ENCODE results near the gene NRCAM. TPM values are rescaled to one million over a fixed set of nuclear protein-coding genes. Genes with fewer than 3 reads are reported as not detected.

NRCAM gene
- total RNA-seq, 1 experiment from 2014 or later, result 40.3 TPM

DNA sequence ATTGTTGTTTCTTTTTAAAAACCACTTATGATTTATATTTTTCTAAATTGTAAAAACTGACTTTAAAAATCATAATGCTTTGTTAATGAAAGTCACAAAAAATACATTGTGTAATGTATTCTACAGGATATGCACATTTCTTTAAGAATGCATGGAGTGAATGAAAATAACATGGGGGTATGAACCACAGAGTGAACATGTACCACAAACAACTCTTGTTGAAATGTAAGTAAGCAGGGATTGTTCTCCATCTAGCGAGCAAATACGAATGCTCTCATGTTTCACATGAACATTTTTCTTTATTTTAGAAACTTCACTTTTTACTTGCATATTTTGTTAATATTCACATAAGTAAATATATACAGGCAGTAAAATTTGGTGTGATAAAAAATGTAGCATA, 290.5 kb downstream of the NRCAM start:
- Histone ChIP-seq H3K4me3 (no peak overlapping the region), H3K4me1 (replicated peaks; ENCODE audit: insufficient read depth) (no peaks in the 10 kb centered on the region), H3K9me3 (ENCODE audit: insufficient read depth, low read depth) (no peaks in the 10 kb centered on the region), H3F3A (ENCODE audit: insufficient read depth, low read depth) (no peaks in the 10 kb centered on the region), H3K4me2 (no peak overlapping the region), H4K20me1 (ENCODE audit: insufficient read depth) (no peaks in the 10 kb centered on the region), H3K27ac (no peak overlapping the region), H3K9me2 (ENCODE audit: insufficient read depth) (no peaks in the 10 kb centered on the region), H3K27me3 (ENCODE audit: insufficient read depth, low read depth) (no peaks in the 10 kb centered on the region), H3K79me2 (ENCODE audit: low read depth) (no peaks in the 10 kb centered on the region), H2AFZ (no peak overlapping the region), H3K36me3 (ENCODE audit: low read depth) (no peaks in the 10 kb centered on the region)
- ChIA-PET POLR2A (ENCODE audit: unreplicated experiment) (no interaction called here), CTCF (no interaction called here)
- TF ChIP-seq EZH2 (IDR thresholded peaks at IDR 0.05; ENCODE audit: low read depth), result no peak
- TF ChIP-seq, protein P1, sequence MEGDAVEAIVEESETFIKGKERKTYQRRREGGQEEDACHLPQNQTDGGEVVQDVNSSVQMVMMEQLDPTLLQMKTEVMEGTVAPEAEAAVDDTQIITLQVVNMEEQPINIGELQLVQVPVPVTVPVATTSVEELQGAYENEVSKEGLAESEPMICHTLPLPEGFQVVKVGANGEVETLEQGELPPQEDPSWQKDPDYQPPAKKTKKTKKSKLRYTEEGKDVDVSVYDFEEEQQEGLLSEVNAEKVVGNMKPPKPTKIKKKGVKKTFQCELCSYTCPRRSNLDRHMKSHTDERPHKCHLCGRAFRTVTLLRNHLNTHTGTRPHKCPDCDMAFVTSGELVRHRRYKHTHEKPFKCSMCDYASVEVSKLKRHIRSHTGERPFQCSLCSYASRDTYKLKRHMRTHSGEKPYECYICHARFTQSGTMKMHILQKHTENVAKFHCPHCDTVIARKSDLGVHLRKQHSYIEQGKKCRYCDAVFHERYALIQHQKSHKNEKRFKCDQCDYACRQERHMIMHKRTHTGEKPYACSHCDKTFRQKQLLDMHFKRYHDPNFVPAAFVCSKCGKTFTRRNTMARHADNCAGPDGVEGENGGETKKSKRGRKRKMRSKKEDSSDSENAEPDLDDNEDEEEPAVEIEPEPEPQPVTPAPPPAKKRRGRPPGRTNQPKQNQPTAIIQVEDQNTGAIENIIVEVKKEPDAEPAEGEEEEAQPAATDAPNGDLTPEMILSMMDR (conservative IDR thresholded peaks at IDR 0.05), result no peak
- DNase-seq, result no peak
- intact Hi-C loops (cut with micrococcal nuclease; ENCODE audit: unreplicated experiment), result no loop called here
- no TSS peak for BruUV-seq (replicated peaks)

DNA sequence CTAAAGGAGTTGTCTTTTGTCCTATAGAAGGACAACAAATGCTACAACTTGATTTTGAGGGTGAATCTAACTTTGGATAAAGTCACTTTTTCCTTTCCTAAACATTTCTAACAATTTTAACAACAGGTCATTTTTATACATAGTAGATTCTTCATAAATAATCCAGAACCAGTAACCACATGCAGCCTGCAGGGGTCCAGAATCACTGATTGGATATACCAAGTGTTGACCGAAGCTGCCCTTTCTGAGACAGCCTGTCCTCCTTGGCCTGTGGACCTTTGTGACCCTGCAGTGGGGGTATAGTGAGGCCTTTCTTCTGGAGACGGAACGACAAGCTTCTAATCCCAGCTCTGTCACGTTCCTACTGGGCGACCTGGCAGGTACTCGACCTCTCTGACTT, 291.3 kb downstream of the NRCAM start:
- H3K4me2 ChIP-seq, result no peak overlapping the region
- no peak overlapping the region for H3K27ac ChIP-seq
- ChIA-PET POLR2A (ENCODE audit: unreplicated experiment) (no interaction called here), CTCF (no interaction called here)
- H2AFZ ChIP-seq, result no peak overlapping the region
- intact Hi-C loops (cut with micrococcal nuclease; ENCODE audit: unreplicated experiment), result no loop called here
- H4K20me1 ChIP-seq (ENCODE audit: insufficient read depth), result no peaks in the 10 kb centered on the region
- H3K36me3 ChIP-seq (ENCODE audit: low read depth), result no peaks in the 10 kb centered on the region
- TF ChIP-seq, protein P1 (conservative IDR thresholded peaks at IDR 0.05), result no peak
- TF ChIP-seq EZH2 (IDR thresholded peaks at IDR 0.05; ENCODE audit: low read depth), result no peak
- BruUV-seq (replicated peaks), result no TSS peak
- H3K9me3 ChIP-seq (ENCODE audit: insufficient read depth, low read depth), result no peaks in the 10 kb centered on the region
- H3K79me2 ChIP-seq (ENCODE audit: low read depth), result no peaks in the 10 kb centered on the region
- no peaks in the 10 kb centered on the region for H3K27me3 ChIP-seq (ENCODE audit: insufficient read depth, low read depth)
- DNase-seq, result no peak
- H3K9me2 ChIP-seq (ENCODE audit: insufficient read depth), result no peaks in the 10 kb centered on the region
- H3K4me3 ChIP-seq, result no peak overlapping the region
- no peaks in the 10 kb centered on the region for H3K4me1 ChIP-seq (replicated peaks; ENCODE audit: insufficient read depth)
- H3F3A ChIP-seq (ENCODE audit: insufficient read depth, low read depth), result no peaks in the 10 kb centered on the region

DNA sequence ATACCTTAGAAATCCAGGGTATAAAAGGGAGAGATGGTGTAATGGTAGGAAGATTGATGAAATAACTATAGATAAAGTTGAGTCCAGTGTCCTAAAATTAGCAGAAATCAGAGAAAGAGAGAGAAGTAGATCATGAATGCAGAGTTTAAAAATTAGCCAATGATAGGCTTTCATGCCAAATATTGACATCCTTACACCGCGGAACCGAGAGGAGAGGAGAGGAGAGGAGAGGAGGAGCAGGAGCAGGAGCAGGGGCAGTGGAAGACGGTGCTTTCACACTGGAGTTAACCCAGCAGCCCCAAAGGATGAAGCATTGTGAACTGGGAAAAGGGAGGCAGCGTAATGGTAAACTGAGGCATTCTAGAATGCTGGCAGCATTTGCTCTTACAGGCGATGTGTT, 291.9 kb downstream of the NRCAM start:
- Histone ChIP-seq H3K36me3 (ENCODE audit: low read depth) (no peaks in the 10 kb centered on the region), H4K20me1 (ENCODE audit: insufficient read depth) (no peaks in the 10 kb centered on the region), H3K27ac (no peak overlapping the region), H3K9me3 (ENCODE audit: insufficient read depth, low read depth) (no peaks in the 10 kb centered on the region), H3K9me2 (ENCODE audit: insufficient read depth) (no peaks in the 10 kb centered on the region), H3K4me1 (replicated peaks; ENCODE audit: insufficient read depth) (peaks cover 3% of the 10 kb centered on the region), H3K79me2 (ENCODE audit: low read depth) (no peaks in the 10 kb centered on the region), H2AFZ (no peak overlapping the region), H3K4me2 (no peak overlapping the region), H3K4me3 (no peak overlapping the region), H3F3A (ENCODE audit: insufficient read depth, low read depth) (peaks cover under 1% of the 10 kb centered on the region; the same call in 1 of the 2 replicates), H3K27me3 (ENCODE audit: insufficient read depth, low read depth) (no peaks in the 10 kb centered on the region)
- intact Hi-C loops (cut with micrococcal nuclease; ENCODE audit: unreplicated experiment), result no loop called here
- no TSS peak for BruUV-seq (replicated peaks)
- DNase-seq, result no peak
- TF ChIP-seq, protein P1 (conservative IDR thresholded peaks at IDR 0.05), result no peak
- TF ChIP-seq EZH2 (IDR thresholded peaks at IDR 0.05; ENCODE audit: low read depth), result no peak
- CTCF ChIA-PET, result no interaction called here
- POLR2A ChIA-PET (ENCODE audit: unreplicated experiment), result no interaction called here

All from PC-9 (cell line).